ENCODE data around the gene FAM229B. TPM values are rescaled to one million over a fixed set of nuclear protein-coding genes. Genes with fewer than 3 reads are reported as not detected.

FAM229B gene, protein sequence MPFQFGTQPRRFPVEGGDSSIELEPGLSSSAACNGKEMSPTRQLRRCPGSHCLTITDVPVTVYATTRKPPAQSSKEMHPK
- total RNA-seq = 13.6 TPM
- long read RNA-seq, transcript FAM229B-201 (4 exons, 2,543 nt) = major isoform, 6 of 8 reads
- long read RNA-seq, partial matches to known transcripts = 2 of 8 reads
- long read RNA-seq, other reads (novel, unspliced or antisense) = 0 of 8 reads

DNA sequence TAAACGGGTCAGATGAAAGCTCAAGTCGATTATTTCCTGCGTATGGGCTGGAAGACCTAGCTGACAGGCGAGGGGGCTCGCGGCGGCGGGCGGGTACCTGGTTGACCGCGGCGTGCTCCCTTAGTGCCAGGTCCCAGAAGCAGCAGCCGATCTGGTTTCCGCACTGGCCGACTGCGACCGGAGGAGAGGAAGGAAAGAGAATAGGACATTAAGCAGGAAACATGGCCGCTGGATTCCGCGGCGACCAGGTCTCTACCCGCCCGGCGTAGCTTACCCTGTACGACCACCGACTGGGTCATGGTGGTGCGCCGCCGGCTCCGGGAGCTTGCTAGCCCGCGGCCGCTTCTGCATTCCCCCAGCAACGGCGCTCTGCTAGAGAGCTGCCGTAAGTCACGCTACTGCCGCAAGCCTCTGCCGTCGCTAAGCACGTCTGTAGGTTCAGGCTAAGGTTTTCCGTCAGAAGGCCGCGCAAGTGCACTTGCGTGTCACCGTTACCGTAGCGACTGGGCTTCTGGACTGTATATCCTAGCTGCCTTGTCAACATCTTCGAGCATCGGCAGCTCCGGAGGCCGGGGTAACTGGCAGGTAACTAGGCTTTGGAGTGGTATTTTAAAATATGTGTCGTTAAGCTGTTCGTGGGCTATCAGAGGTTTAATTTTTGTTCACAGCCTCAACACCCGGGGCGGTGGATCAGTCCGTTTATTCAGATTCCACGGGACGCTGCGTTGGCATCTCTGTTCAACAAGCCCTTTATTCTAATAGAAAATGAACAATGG, at the start of gene FAM229B, which contains the start of gene TUBE1:
Gene FAM229B (plus strand): TSS at position 456 of the 776 bp plus-strand sequence. CDS start 11,693 bp downstream, outside the sequence.
Gene TUBE1 (minus strand): TSS at position 347 of the 776 bp plus-strand sequence. CDS start 48 bp downstream, at position 299.
- intact Hi-C loops (cut with DNase I) = no loop called here
- ATAC-seq = peak; percentile 98 to 100

DNA sequence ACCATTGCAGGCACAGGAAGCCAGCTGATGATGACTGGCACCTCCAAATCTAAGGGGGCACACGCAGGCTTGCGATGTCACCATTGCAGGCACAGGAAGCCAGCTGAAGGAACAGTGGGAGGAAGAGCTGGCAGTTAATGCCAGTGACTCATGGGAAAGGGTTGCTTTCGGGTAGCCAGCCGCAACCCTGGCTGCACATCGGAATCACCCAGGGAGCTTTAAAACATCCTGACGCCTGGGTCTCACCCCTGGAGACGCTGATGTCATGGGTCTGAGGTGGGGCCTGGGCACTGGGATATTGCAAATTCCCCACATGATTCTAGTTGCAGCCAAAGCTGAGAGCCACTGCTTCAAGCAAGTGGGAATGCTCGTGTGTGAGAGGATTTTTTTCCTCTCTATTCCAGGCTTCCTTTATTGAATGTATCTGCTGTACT, 49.6 kb upstream of the FAM229B start:
- Histone ChIP-seq H3K9me3 (no peaks in the 10 kb centered on the region), H3K36me3 (no peaks in the 10 kb centered on the region), H3K4me3 (no peak overlapping the region), H3K4me1 (peaks cover 11% of the 10 kb centered on the region), H3K27me3 (ENCODE audit: low read depth) (no peaks in the 10 kb centered on the region), H3K27ac (no peak overlapping the region)
- no peak for DNase-seq
- ATAC-seq = peak; percentile 45 to 52
- intact Hi-C loops (cut with DNase I) = no loop called here
- TF ChIP-seq, protein P1, sequence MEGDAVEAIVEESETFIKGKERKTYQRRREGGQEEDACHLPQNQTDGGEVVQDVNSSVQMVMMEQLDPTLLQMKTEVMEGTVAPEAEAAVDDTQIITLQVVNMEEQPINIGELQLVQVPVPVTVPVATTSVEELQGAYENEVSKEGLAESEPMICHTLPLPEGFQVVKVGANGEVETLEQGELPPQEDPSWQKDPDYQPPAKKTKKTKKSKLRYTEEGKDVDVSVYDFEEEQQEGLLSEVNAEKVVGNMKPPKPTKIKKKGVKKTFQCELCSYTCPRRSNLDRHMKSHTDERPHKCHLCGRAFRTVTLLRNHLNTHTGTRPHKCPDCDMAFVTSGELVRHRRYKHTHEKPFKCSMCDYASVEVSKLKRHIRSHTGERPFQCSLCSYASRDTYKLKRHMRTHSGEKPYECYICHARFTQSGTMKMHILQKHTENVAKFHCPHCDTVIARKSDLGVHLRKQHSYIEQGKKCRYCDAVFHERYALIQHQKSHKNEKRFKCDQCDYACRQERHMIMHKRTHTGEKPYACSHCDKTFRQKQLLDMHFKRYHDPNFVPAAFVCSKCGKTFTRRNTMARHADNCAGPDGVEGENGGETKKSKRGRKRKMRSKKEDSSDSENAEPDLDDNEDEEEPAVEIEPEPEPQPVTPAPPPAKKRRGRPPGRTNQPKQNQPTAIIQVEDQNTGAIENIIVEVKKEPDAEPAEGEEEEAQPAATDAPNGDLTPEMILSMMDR (IDR thresholded peaks at IDR 0.05) = no peak

More for the DNA sequence above, at the start of gene FAM229B, which contains the start of gene TUBE1:
- Histone ChIP-seq H3K4me1 (peaks cover 18% of the 10 kb centered on the region), H3K4me3 (peak within 1 kb of the TSS; percentile 78), H3K36me3 (peaks cover 23% of the 10 kb centered on the region), H3K27ac (peak within 1 kb of the TSS; percentile 88), H3K27me3 (ENCODE audit: low read depth) (no peaks in the 10 kb centered on the region), H3K9me3 (no peaks in the 10 kb centered on the region)
- peak; percentile 96 for DNase-seq
- TF ChIP-seq, protein P1 (IDR thresholded peaks at IDR 0.05) = no peak

DNA sequence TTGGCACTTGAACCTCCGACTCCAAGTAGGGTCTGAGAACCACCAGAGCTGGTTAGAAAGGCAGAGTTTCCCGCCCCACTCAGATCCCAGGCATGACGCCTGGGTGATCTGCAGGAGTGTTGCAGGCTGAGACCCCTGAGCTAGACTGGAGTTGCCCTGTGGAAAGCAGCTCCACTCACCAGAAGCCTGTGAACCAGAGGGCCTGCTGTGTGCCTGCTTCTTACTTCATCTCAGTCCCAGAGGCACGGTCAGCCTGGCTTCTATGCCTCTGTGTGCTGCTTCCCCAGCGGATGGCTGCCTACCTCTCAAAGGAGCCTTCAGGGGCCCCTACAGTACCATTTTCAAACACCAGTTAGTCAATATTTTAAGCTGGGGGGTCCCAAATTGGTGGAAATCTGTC, 49.1 kb upstream of the FAM229B start:
- no peak for DNase-seq
- Histone ChIP-seq H3K4me3 (no peak overlapping the region), H3K36me3 (no peaks in the 10 kb centered on the region), H3K4me1 (peaks cover 11% of the 10 kb centered on the region), H3K27me3 (ENCODE audit: low read depth) (no peaks in the 10 kb centered on the region), H3K9me3 (no peaks in the 10 kb centered on the region), H3K27ac (no peak overlapping the region)
- no peak for ATAC-seq
- TF ChIP-seq, protein P1 (IDR thresholded peaks at IDR 0.05) = no peak
- intact Hi-C loops (cut with DNase I) = no loop called here

DNA sequence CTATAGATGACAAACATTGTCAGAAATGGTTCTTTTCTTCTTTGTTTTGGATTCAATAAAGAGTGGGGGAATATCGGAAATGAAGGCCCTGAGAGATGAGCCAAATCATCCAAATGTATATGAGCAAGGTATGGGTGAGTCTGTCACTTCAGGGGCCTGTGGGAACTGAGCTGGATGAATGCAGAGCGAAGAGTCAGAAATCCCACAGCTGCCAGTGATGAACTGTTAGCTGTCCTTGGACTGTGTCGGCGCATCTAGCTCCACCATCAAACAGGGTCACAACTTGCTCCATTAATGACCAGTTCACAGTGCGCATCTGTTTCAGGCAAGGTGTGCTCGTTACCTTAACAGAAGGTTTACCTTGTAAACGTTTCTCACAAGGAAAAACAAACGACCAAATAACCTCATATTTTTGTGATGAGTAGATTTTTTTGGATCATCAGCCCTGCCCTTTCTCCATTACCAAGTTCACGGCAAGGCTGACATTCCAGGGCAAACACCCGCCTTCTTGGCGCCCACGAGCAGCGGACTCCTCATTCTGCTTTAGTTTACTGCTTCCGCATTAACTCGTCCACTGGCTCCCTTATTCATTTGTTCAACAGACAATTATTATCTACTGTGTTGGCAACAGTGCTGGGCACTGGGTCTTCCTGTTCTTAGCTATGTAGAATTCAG, 48.5 kb upstream of the FAM229B start:
- Histone ChIP-seq H3K27me3 (ENCODE audit: low read depth) (no peaks in the 10 kb centered on the region), H3K36me3 (no peaks in the 10 kb centered on the region), H3K4me3 (no peak overlapping the region), H3K4me1 (peaks cover 12% of the 10 kb centered on the region), H3K9me3 (no peaks in the 10 kb centered on the region), H3K27ac (no peak overlapping the region)
- ATAC-seq = no peak
- no peak for DNase-seq
- intact Hi-C loops (cut with DNase I) = no loop called here
- TF ChIP-seq, protein P1 (IDR thresholded peaks at IDR 0.05) = no peak

DNA sequence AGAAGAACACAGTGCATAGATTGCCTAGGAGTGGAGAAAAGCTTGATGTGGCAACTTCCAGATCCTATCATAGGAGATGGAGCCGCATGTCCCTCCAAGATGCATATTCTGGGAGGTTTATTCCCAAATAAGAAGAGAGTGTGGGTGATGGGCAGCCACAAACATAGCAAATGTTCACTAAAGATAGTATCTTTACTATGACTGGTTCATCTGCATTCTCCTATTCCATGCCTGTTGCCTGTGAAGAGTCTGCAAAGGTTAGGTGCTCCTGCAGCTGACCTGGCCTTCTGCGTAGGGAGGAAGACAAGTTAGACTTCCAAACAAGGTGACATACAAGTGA, 48.0 kb upstream of the FAM229B start:
- H3K9me3 ChIP-seq = no peaks in the 10 kb centered on the region
- no peak overlapping the region for H3K4me3 ChIP-seq
- H3K4me1 ChIP-seq = peaks cover 14% of the 10 kb centered on the region
- ATAC-seq (no peak), DNase-seq (no peak)
- TF ChIP-seq, protein P1 (IDR thresholded peaks at IDR 0.05) = no peak
- H3K27me3 ChIP-seq (ENCODE audit: low read depth) = no peaks in the 10 kb centered on the region
- H3K27ac ChIP-seq = no peak overlapping the region
- intact Hi-C loops (cut with DNase I) = no loop called here
- no peaks in the 10 kb centered on the region for H3K36me3 ChIP-seq
